Measurements from ENCODE around the gene RIMBP3C. TPM values are rescaled to one million over a fixed set of nuclear protein-coding genes. Genes with fewer than 3 reads are reported as not detected.

RIMBP3C gene
- total RNA-seq, 4 donors from 2014 or later = 0.13 to 0.59 (median 0.45) TPM; not detected in 1

GRCh38 chr22:21579474-21579851 is 28.2 kb upstream of the RIMBP3C start:
- 34 to 46% methylated on average over 6 of the region's 6 CpGs for WGBS, 2 donors
- Histone ChIP-seq H3K4me1 (peaks cover 58 to 65% of the 10 kb centered on the region in 2 donors), H3K27ac (no peak overlapping the region)

GRCh38 chr22:21573750-21574494 is 22.7 kb upstream of the RIMBP3C start:
- H3K27me3 ChIP-seq = no peaks in the 10 kb centered on the region
- TF ChIP-seq POLR2A (IDR thresholded peaks at IDR 0.05) = no peak
- TF ChIP-seq, protein P1, sequence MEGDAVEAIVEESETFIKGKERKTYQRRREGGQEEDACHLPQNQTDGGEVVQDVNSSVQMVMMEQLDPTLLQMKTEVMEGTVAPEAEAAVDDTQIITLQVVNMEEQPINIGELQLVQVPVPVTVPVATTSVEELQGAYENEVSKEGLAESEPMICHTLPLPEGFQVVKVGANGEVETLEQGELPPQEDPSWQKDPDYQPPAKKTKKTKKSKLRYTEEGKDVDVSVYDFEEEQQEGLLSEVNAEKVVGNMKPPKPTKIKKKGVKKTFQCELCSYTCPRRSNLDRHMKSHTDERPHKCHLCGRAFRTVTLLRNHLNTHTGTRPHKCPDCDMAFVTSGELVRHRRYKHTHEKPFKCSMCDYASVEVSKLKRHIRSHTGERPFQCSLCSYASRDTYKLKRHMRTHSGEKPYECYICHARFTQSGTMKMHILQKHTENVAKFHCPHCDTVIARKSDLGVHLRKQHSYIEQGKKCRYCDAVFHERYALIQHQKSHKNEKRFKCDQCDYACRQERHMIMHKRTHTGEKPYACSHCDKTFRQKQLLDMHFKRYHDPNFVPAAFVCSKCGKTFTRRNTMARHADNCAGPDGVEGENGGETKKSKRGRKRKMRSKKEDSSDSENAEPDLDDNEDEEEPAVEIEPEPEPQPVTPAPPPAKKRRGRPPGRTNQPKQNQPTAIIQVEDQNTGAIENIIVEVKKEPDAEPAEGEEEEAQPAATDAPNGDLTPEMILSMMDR (IDR thresholded peaks at IDR 0.05) = no peak
- no peak for DNase-seq
- H3K4me1 ChIP-seq = peaks cover 46 to 63% of the 10 kb centered on the region in 2 donors
- no peak overlapping the region for H3K27ac ChIP-seq
- intact Hi-C loops (cut with DNase I) = no loop called here
- 71 to 74% methylated on average over 2 of the region's 5 CpGs for WGBS, 2 donors
- H3K4me3 ChIP-seq (replicated peaks in 1 of 3) = no peak overlapping the region
- no peaks in the 10 kb centered on the region for H3K36me3 ChIP-seq
- H3K9me3 ChIP-seq = no peaks in the 10 kb centered on the region

More at GRCh38 chr22:21579474-21579851, 28.2 kb upstream of the RIMBP3C start:
- intact Hi-C loops (cut with DNase I) = no loop called here
- DNase-seq = no peak
- Histone ChIP-seq H3K4me3 (replicated peaks in 1 of 3) (no peak overlapping the region), H3K9me3 (no peaks in the 10 kb centered on the region), H3K27me3 (no peaks in the 10 kb centered on the region), H3K36me3 (no peaks in the 10 kb centered on the region)
- TF ChIP-seq POLR2A (IDR thresholded peaks at IDR 0.05) = no peak
- TF ChIP-seq, protein P1 (IDR thresholded peaks at IDR 0.05) = no peak

GRCh38 chr22:21573293-21573734 is 22.1 kb upstream of the RIMBP3C start:
- WGBS, 2 donors = 54 to 63% methylated on average over 6 of the region's 6 CpGs

DNA sequence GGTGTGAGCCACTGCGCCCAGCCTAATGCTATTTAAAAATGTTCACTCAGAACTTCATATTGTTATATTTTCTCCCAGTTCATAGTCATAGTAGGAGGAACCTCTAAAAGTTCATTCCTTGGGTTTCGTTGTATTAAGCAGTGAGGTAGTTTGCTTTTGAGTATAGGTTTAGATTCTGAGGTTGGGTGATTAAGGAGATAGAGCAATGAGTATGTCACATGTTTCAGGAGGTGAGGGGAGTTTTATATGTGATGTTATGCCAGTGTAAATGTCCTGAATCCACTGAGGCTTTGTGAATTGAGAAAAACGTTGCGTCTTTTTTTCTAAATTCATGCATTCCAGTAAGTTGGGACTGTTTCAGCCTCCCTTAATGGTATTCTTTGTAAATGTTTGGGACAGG is 20.4 kb upstream of the RIMBP3C start:
- peaks cover 28 to 45% of the 10 kb centered on the region in 2 donors for H3K4me1 ChIP-seq

More at GRCh38 chr22:21573293-21573734, 22.1 kb upstream of the RIMBP3C start:
- H3K4me1 ChIP-seq = peaks cover 43 to 60% of the 10 kb centered on the region in 2 donors
- no peak for TF ChIP-seq POLR2A (IDR thresholded peaks at IDR 0.05)
- TF ChIP-seq, protein P1 (IDR thresholded peaks at IDR 0.05) = no peak
- H3K27me3 ChIP-seq = no peaks in the 10 kb centered on the region
- no peak overlapping the region for H3K4me3 ChIP-seq (replicated peaks in 1 of 3)
- H3K36me3 ChIP-seq = no peaks in the 10 kb centered on the region
- DNase-seq = no peak
- no peak overlapping the region for H3K27ac ChIP-seq
- H3K9me3 ChIP-seq = no peaks in the 10 kb centered on the region
- intact Hi-C loops (cut with DNase I) = no loop called here

DNA sequence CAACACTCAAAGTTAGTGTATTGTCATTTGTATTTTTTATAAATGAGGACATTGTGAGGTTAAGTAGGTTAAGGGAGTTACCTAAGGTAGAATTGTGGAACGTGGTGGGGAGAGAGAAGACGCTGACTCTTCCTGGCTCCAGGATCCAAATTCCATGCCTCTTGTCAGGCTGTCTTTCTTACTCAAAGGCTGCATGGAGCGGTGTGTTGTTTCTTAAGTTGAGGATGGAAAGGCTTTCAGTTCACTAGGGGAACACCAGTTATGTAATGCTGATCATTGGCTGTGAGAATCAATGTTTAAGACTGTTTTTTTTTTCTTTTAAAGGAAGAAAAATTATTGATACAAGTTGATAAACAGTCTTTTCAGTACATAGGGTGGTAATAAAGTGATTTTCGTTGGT is 19.1 kb upstream of the RIMBP3C start:
- H3K9me3 ChIP-seq = no peaks in the 10 kb centered on the region
- WGBS, 2 donors = 63% methylated on average over 4 of the region's 4 CpGs
- H3K27me3 ChIP-seq = no peaks in the 10 kb centered on the region
- no peaks in the 10 kb centered on the region for H3K36me3 ChIP-seq
- intact Hi-C loops (cut with DNase I) = no loop called here
- no peak overlapping the region for H3K27ac ChIP-seq
- no peak for TF ChIP-seq POLR2A (IDR thresholded peaks at IDR 0.05)
- TF ChIP-seq, protein P1 (IDR thresholded peaks at IDR 0.05) = no peak
- H3K4me1 ChIP-seq = peaks cover 28 to 45% of the 10 kb centered on the region in 2 donors
- DNase-seq = no peak
- H3K4me3 ChIP-seq (replicated peaks in 1 of 3) = no peak overlapping the region

More for the DNA sequence above, 20.4 kb upstream of the RIMBP3C start:
- Histone ChIP-seq H3K4me3 (replicated peaks in 1 of 3) (no peak overlapping the region), H3K9me3 (no peaks in the 10 kb centered on the region), H3K27me3 (no peaks in the 10 kb centered on the region), H3K27ac (no peak overlapping the region), H3K36me3 (no peaks in the 10 kb centered on the region)
- no peak for TF ChIP-seq POLR2A (IDR thresholded peaks at IDR 0.05)
- TF ChIP-seq, protein P1 (IDR thresholded peaks at IDR 0.05) = no peak
- 87% methylated on average over 4 of the region's 4 CpGs for WGBS, 2 donors
- intact Hi-C loops (cut with DNase I) = no loop called here
- DNase-seq = no peak
